ENCODE data around the gene ARMC8.

Gene ARMC8

DNA sequence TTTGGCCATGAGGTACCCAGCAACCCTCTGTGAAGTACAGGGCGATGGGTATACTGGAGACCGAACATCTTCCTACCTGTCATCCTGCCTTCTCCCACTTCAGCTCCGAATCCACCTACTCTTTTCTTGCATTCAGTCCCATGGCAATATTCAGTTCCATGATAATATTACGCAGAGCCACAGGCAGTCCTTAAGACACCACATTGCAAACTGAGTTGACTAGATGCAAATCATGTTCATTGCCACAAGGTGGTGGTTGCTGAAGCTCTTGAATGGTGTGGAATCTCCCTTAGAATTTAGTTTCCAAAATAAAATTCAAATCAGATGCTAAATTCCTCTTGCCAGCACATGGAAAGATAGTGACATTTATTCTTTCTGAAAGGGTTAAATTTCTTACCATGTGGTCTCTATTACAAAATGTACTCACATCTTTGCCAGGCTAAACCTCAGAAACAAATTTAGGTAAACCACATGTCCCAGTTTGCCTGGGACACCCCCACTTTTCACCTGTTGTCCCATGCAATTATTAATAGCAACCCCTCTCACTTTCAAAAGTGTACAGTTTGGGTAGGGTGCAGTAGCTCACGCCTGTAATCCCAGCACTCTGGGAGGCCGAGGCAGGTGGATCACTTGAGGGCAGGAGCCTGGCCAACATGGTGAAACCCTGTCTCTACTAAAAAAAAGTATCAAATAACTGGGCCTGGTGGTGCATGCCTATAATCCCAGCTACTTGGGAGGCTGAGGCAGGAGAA lies 144.2 kb downstream of the ARMC8 start:
- ChIA-PET POLR2A (no interaction called here), CTCF (interaction anchor here (0.9 to 4.3 kb wide), 22 partner anchors 9 to 592 kb away, joined by 3 to 45 read pairs (median 4); partner anchors contain the start of gene MRAS)
- no peak overlapping the region for H3K4me3 ChIP-seq (ENCODE audit: low read depth, low read length)
- TF ChIP-seq, protein P1, sequence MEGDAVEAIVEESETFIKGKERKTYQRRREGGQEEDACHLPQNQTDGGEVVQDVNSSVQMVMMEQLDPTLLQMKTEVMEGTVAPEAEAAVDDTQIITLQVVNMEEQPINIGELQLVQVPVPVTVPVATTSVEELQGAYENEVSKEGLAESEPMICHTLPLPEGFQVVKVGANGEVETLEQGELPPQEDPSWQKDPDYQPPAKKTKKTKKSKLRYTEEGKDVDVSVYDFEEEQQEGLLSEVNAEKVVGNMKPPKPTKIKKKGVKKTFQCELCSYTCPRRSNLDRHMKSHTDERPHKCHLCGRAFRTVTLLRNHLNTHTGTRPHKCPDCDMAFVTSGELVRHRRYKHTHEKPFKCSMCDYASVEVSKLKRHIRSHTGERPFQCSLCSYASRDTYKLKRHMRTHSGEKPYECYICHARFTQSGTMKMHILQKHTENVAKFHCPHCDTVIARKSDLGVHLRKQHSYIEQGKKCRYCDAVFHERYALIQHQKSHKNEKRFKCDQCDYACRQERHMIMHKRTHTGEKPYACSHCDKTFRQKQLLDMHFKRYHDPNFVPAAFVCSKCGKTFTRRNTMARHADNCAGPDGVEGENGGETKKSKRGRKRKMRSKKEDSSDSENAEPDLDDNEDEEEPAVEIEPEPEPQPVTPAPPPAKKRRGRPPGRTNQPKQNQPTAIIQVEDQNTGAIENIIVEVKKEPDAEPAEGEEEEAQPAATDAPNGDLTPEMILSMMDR (IDR thresholded peaks at IDR 0.05; ENCODE audit: insufficient read depth, low read length, missing control alignments): peak; percentile 37
- no peak for DNase-seq (ENCODE audit: low read depth, low spot score)

GRCh38 chr3:138332472-138333073 lies 145.5 kb downstream of the ARMC8 start:
- POLR2A ChIA-PET: no interaction called here
- TF ChIP-seq, protein P1 (IDR thresholded peaks at IDR 0.05; ENCODE audit: insufficient read depth, low read length, missing control alignments): peak; percentile 37
- no peak for DNase-seq (ENCODE audit: low read depth, low spot score)
- no peak overlapping the region for H3K4me3 ChIP-seq (ENCODE audit: low read depth, low read length)
- CTCF ChIA-PET: interaction anchor here (1.0 to 4.3 kb wide), 7 partner anchors 14 to 142 kb away, joined by 3 to 45 read pairs (median 4); partner anchors contain the start of gene MRAS

DNA sequence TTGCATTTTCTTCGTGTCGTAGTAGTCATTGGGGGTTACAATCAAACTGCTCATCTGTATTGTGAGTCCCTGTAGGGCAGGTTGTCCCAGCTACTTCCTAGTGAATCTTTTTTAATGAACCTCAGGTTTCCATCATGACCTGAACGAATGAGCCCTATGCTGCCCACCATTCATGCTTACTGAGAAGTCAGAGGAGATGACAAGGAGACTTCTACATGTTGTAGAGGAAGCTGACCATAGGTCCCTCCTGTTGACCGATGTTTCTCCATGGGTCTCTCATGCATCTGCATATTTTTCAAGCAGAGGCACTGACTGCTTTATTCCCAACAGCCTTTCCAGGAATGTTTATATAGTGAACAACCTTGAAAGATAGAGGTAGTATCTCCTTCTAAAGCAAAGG lies 147.5 kb downstream of the ARMC8 start:
- ChIA-PET POLR2A (no interaction called here), CTCF (interaction anchor here (0.8 to 4.6 kb wide), 4 partner anchors 12 to 581 kb away, joined by 3 to 25 read pairs (median 18); partner anchors contain the start of gene MRAS)
- no peak overlapping the region for H3K4me3 ChIP-seq (ENCODE audit: low read depth, low read length)
- DNase-seq (ENCODE audit: low read depth, low spot score): no peak
- TF ChIP-seq, protein P1 (IDR thresholded peaks at IDR 0.05; ENCODE audit: insufficient read depth, low read length, missing control alignments): no peak

GRCh38 chr3:138336454-138336999 lies 149.4 kb downstream of the ARMC8 start:
- ChIA-PET POLR2A (no interaction called here), CTCF (interaction anchor here (1.3 to 4.6 kb wide), 6 partner anchors 10 to 157 kb away, joined by 3 to 25 read pairs (median 8); partner anchors contain the start of gene MRAS)
- no peak for DNase-seq (ENCODE audit: low read depth, low spot score)
- TF ChIP-seq, protein P1 (IDR thresholded peaks at IDR 0.05; ENCODE audit: insufficient read depth, low read length, missing control alignments): no peak
- no peak overlapping the region for H3K4me3 ChIP-seq (ENCODE audit: low read depth, low read length)

GRCh38 chr3:138338244-138338643 lies 151.1 kb downstream of the ARMC8 start:
- ChIA-PET POLR2A (no interaction called here), CTCF (interaction anchor here (0.9 to 4.6 kb wide), 2 partner anchors 76 to 79 kb away, joined by 3 to 23 read pairs; no protein-coding TSS in a partner anchor)
- no peak for DNase-seq (ENCODE audit: low read depth, low spot score)
- no peak overlapping the region for H3K4me3 ChIP-seq (ENCODE audit: low read depth, low read length)
- TF ChIP-seq, protein P1 (IDR thresholded peaks at IDR 0.05; ENCODE audit: insufficient read depth, low read length, missing control alignments): no peak

- H3K4me3 ChIP-seq (ENCODE audit: low read depth, low read length): no peak overlapping the region
- TF ChIP-seq, protein P1 (IDR thresholded peaks at IDR 0.05; ENCODE audit: insufficient read depth, low read length, missing control alignments): no peak
- ChIA-PET CTCF (interaction anchor here (0.9 to 4.6 kb wide), 2 partner anchors 75 to 79 kb away, joined by 3 to 23 read pairs; no protein-coding TSS in a partner anchor), POLR2A (no interaction called here)
- DNase-seq (ENCODE audit: low read depth, low spot score): no peak
Measured at GRCh38 chr3:138338811-138339210, 151.7 kb downstream of the ARMC8 start.
